ENCODE results near the gene NGFR. TPM values are rescaled to one million over a fixed set of nuclear protein-coding genes. Genes with fewer than 3 reads are reported as not detected.
"Not testable (repeated sequence)": the region's sequence is repeated elsewhere in the genome, so short reads cannot be mapped to it uniquely, and the experiment has no call there.

The NGFR gene
- total RNA-seq, 1 donor from 2014 or later: 3.6 TPM

GRCh38 chr17:49497148-49498028 lies 2.3 kb downstream of the NGFR start:
- H3K36me3 Mint-ChIP-seq (ENCODE audit: unreplicated experiment): no peaks in the 10 kb centered on the region
- H3K9me3 Mint-ChIP-seq (ENCODE audit: unreplicated experiment): no peaks in the 10 kb centered on the region
- peak overlapping the region; percentile 57 for H3K4me3 Mint-ChIP-seq (ENCODE audit: unreplicated experiment)
- H3K27me3 Mint-ChIP-seq (ENCODE audit: unreplicated experiment): peaks cover 72% of the 10 kb centered on the region
- no peak overlapping the region for H3K27ac Mint-ChIP-seq (ENCODE audit: unreplicated experiment)
- DNase-seq (ENCODE audit: extremely low spot score, unreplicated experiment): no peak
- TF ChIP-seq CTCF (IDR thresholded peaks at IDR 0.05): no peak
- H3K4me1 Mint-ChIP-seq (ENCODE audit: unreplicated experiment): peaks cover 20% of the 10 kb centered on the region

- H3K36me3 Mint-ChIP-seq (ENCODE audit: unreplicated experiment): no peaks in the 10 kb centered on the region
- H3K4me1 Mint-ChIP-seq (ENCODE audit: unreplicated experiment): peaks cover 20% of the 10 kb centered on the region
- no peak overlapping the region for H3K27ac Mint-ChIP-seq (ENCODE audit: unreplicated experiment)
- no peak for DNase-seq (ENCODE audit: extremely low spot score, unreplicated experiment)
- peaks cover 73% of the 10 kb centered on the region for H3K27me3 Mint-ChIP-seq (ENCODE audit: unreplicated experiment)
- no peak for TF ChIP-seq CTCF (IDR thresholded peaks at IDR 0.05)
- H3K4me3 Mint-ChIP-seq (ENCODE audit: unreplicated experiment): no peak overlapping the region
- no peaks in the 10 kb centered on the region for H3K9me3 Mint-ChIP-seq (ENCODE audit: unreplicated experiment)
These were observed 3.0 kb downstream of the NGFR start for GRCh38 chr17:49498029-49498615.

- peaks cover 75% of the 10 kb centered on the region for H3K27me3 Mint-ChIP-seq (ENCODE audit: unreplicated experiment)
- no peaks in the 10 kb centered on the region for H3K9me3 Mint-ChIP-seq (ENCODE audit: unreplicated experiment)
- no peaks in the 10 kb centered on the region for H3K36me3 Mint-ChIP-seq (ENCODE audit: unreplicated experiment)
- no peak overlapping the region for H3K4me3 Mint-ChIP-seq (ENCODE audit: unreplicated experiment)
- H3K4me1 Mint-ChIP-seq (ENCODE audit: unreplicated experiment): peaks cover 15% of the 10 kb centered on the region
- TF ChIP-seq CTCF (IDR thresholded peaks at IDR 0.05): no peak
- no peak for DNase-seq (ENCODE audit: extremely low spot score, unreplicated experiment)
- H3K27ac Mint-ChIP-seq (ENCODE audit: unreplicated experiment): no peak overlapping the region
These were observed 6.4 kb downstream of the NGFR start for GRCh38 chr17:49501496-49501895.

GRCh38 chr17:49502254-49502653 lies 7.2 kb downstream of the NGFR start:
- peaks cover 10% of the 10 kb centered on the region for H3K4me1 Mint-ChIP-seq (ENCODE audit: unreplicated experiment)
- peaks cover 75% of the 10 kb centered on the region for H3K27me3 Mint-ChIP-seq (ENCODE audit: unreplicated experiment)
- no peak for TF ChIP-seq CTCF (IDR thresholded peaks at IDR 0.05)

GRCh38 chr17:49502680-49503079 lies 7.6 kb downstream of the NGFR start:
- H3K4me3 Mint-ChIP-seq (ENCODE audit: unreplicated experiment); H3K4me1 Mint-ChIP-seq (ENCODE audit: unreplicated experiment); H3K27ac Mint-ChIP-seq (ENCODE audit: unreplicated experiment); H3K9me3 Mint-ChIP-seq (ENCODE audit: unreplicated experiment); H3K36me3 Mint-ChIP-seq (ENCODE audit: unreplicated experiment); DNase-seq (ENCODE audit: extremely low spot score, unreplicated experiment): not testable (repeated sequence)
- H3K27me3 Mint-ChIP-seq (ENCODE audit: unreplicated experiment): peaks cover 76% of the 10 kb centered on the region

More at GRCh38 chr17:49502254-49502653, 7.2 kb downstream of the NGFR start:
- DNase-seq (ENCODE audit: extremely low spot score, unreplicated experiment): no peak
- Mint-ChIP-seq H3K9me3 (ENCODE audit: unreplicated experiment) (no peaks in the 10 kb centered on the region), H3K4me3 (ENCODE audit: unreplicated experiment) (no peak overlapping the region), H3K36me3 (ENCODE audit: unreplicated experiment) (no peaks in the 10 kb centered on the region), H3K27ac (ENCODE audit: unreplicated experiment) (no peak overlapping the region)

Data from osteocyte (in vitro differentiated cells).